ENCODE measurements around the gene BRD2. TPM values are rescaled to one million over a fixed set of nuclear protein-coding genes. Genes with fewer than 3 reads are reported as not detected.

Gene BRD2
- total and polyA plus RNA-seq, 5 donors from 2014 or later = 43.9 to 425 (median 55.8) TPM

DNA sequence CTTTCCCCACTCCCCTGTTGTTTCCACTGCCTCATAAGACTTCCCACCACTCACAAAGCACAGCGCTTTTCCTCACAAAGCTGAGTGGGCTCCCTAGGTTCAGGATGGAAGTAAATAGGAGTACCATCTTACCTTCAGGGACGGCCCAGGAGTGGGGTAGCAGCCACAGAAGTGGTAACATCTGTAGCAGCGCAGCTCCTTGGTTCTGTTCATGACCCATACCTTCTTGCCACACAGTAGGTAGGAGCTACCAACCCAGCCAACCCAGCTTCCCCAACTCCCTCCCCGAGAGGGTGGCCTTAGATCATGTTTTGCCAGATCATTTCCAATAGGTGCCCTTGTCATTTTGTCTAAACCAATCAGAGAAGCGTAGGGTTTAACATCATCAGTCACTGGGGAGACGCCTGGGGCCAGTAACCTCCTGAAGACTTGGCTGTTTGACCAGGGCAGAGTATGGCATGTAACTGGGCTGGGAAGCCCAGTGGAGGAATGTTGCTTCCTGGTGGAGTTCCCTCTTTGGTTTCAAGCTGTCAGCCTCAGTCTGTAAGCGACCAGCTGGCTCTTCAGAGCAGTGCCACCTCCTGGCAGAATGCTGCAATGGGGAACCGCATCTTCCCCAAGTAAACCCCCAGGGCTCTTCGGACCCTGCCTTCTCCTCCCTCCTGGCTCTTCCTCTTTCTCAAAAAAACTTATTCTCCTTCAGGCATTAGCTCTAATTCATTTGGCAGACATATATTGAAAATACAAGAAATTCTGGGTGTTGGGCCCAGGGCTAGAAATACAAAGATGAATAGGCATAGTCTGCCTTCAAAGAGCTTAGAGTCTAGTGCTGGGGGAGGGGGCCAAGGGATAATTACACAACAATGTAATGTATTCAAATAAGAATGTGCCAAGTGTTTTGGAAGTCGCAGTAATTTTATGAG, 15.3 kb upstream of the BRD2 start, which contains the start of gene HLA-DMA:
Gene HLA-DMA, minus strand, starts transcription at position 281 of the 923 bp plus-strand sequence. Its CDS starts 61 bp downstream, at position 220.
- no peaks in the 10 kb centered on the region for H3K27me3 ChIP-seq (ENCODE audit: control insufficient read depth, insufficient read depth, low read length)
- H3K4me1 Mint-ChIP-seq = peaks cover 25 to 70% (median 44%) of the 10 kb centered on the region in 4 donors
- peaks cover 4% of the 10 kb centered on the region for H3K36me3 Mint-ChIP-seq
- H3K27me3 Mint-ChIP-seq = no peaks in the 10 kb centered on the region
- DNase-seq = peak; percentile 77 to 94 (median 85)
- H3K4me3 ChIP-seq (ENCODE audit: low read depth, low read length) = peak within 1 kb of the TSS; percentile 76
- no peaks in the 10 kb centered on the region for H3K36me3 ChIP-seq (ENCODE audit: control insufficient read depth, insufficient read depth, low read length)
- H3K9me3 ChIP-seq (ENCODE audit: control insufficient read depth in 2 of 2, low read length in 2 of 2) = no peaks in the 10 kb centered on the region
- peak within 1 kb of the TSS; percentile 74 to 90 (median 89) for H3K27ac Mint-ChIP-seq
- H3K9me3 Mint-ChIP-seq = no peaks in the 10 kb centered on the region
- peak within 1 kb of the TSS; percentile 84 to 87 (median 85) for H3K4me3 Mint-ChIP-seq
- H3K4me1 ChIP-seq (ENCODE audit: control insufficient read depth, insufficient read depth, low read length, poor library complexity, severe bottlenecking) = peaks cover 23% of the 10 kb centered on the region
- ATAC-seq (ENCODE audit: low read depth in 2 of 2) = peak; percentile 95 to 96
- peak within 1 kb of the TSS; percentile 73 for H3K27ac ChIP-seq (ENCODE audit: insufficient read depth, low read length, poor library complexity, severe bottlenecking)

DNA sequence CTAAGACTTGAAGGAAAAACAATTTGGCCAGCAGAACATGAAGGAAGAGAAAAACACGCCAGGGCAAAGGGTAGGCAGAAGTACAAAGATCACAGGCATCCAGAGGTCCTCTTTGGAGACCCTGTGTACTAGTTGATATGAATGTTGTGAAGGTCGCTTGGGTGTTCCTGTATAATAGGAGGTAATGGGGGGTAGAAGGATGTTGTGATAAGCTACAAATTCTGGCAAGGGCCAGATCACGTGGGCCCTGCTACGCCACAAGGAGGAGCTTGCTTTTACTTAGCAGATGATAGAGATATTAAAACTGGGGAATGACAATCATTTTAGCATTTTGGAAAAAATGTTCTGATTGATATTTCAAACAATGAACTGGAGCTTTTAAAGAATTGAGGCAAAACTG, 14.6 kb upstream of the BRD2 start:
- H3K4me1 ChIP-seq (ENCODE audit: control insufficient read depth, insufficient read depth, low read length, poor library complexity, severe bottlenecking) = peaks cover 23% of the 10 kb centered on the region
- H3K4me1 Mint-ChIP-seq = peaks cover 21 to 68% (median 44%) of the 10 kb centered on the region in 4 donors
- no peak overlapping the region for H3K27ac ChIP-seq (ENCODE audit: insufficient read depth, low read length, poor library complexity, severe bottlenecking)
- H3K27me3 ChIP-seq (ENCODE audit: control insufficient read depth, insufficient read depth, low read length) = no peaks in the 10 kb centered on the region
- no peaks in the 10 kb centered on the region for H3K36me3 ChIP-seq (ENCODE audit: control insufficient read depth, insufficient read depth, low read length)
- DNase-seq (no peak), ATAC-seq (ENCODE audit: low read depth in 2 of 2) (no peak)
- H3K4me3 Mint-ChIP-seq = peak overlapping the region in 3 of 4 donors; percentile 43 to 85 (median 84)
- no peaks in the 10 kb centered on the region for H3K9me3 Mint-ChIP-seq
- no peaks in the 10 kb centered on the region for H3K9me3 ChIP-seq (ENCODE audit: control insufficient read depth in 2 of 2, low read length in 2 of 2)
- peaks cover 5% of the 10 kb centered on the region for H3K36me3 Mint-ChIP-seq
- H3K4me3 ChIP-seq (ENCODE audit: low read depth, low read length) = no peak overlapping the region
- H3K27me3 Mint-ChIP-seq = no peaks in the 10 kb centered on the region
- peak overlapping the region in 2 of 3 donors; percentile 28 to 90 for H3K27ac Mint-ChIP-seq

DNA sequence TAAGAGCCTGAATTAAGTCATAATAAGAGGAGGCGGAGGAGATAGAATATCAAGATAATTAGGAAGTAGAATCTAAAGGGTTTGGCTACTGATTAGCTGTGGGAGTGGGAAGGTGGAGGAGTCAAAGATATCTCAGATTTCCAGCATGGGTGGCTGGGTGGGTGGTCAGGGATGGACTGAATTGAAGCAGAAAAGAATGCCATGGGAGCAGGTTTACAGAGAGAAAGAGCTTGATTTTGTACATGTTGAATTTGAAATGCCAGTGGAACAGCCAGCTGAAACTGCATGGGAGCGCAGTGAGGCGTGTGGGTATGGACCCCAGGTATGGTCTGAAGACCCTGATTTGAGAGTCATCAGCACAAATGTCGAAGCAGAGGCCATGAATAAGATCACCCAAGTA, 14.1 kb upstream of the BRD2 start:
- H3K4me1 Mint-ChIP-seq = peaks cover 21 to 63% (median 42%) of the 10 kb centered on the region in 4 donors
- Histone ChIP-seq H3K27me3 (ENCODE audit: control insufficient read depth, insufficient read depth, low read length) (no peaks in the 10 kb centered on the region), H3K36me3 (ENCODE audit: control insufficient read depth, insufficient read depth, low read length) (no peaks in the 10 kb centered on the region), H3K27ac (ENCODE audit: insufficient read depth, low read length, poor library complexity, severe bottlenecking) (no peak overlapping the region), H3K4me1 (ENCODE audit: control insufficient read depth, insufficient read depth, low read length, poor library complexity, severe bottlenecking) (peaks cover 23% of the 10 kb centered on the region), H3K9me3 (ENCODE audit: control insufficient read depth in 2 of 2, low read length in 2 of 2) (no peaks in the 10 kb centered on the region), H3K4me3 (ENCODE audit: low read depth, low read length) (no peak overlapping the region)
- peak overlapping the region in 1 of 3 donors; percentile 28 for H3K27ac Mint-ChIP-seq
- DNase-seq = no peak
- peak overlapping the region in 1 of 4 donors; percentile 19 for H3K4me3 Mint-ChIP-seq
- H3K27me3 Mint-ChIP-seq = no peaks in the 10 kb centered on the region
- H3K36me3 Mint-ChIP-seq = peaks cover 5% of the 10 kb centered on the region
- no peak for ATAC-seq (ENCODE audit: low read depth in 2 of 2)
- H3K9me3 Mint-ChIP-seq = no peaks in the 10 kb centered on the region

DNA sequence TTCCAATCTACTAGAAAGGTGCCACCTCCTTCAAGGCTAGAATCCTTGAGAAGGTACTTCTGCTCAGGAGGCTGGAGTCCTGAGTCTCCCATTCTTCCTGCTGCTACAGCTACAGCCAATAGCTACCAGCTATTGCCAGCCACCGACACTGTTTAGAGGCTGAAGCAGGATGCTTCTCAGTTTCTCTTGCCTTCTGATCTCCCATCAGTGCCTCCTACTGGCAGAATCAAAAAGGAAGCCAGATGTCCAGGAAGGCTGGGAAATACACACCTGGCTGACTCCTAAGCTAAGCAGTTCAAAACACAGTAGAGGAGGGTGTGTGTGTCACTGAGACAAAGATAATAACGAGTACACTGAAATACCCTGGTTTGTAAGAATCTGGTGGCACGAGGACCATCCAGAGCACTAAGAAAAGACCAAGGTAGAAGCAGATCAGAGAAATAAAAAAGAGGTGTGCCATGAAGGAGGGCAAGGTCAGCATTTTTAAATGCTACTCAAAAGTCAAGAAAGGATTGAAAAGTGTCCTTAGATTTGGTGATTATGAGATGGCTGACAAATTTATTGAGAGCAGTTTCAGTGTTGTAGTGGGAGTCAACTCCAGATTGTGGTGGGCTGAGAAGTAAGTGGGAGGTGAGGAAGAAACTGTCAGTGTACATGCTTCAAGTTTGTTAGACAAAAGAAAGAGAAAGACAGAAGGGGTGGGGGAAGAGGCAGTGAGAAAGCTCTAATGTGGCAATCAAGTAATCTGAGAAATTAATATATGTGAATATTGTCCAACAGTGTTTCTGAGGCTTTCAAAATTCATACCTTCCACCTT, 13.2 kb upstream of the BRD2 start:
- Mint-ChIP-seq H3K9me3 (no peaks in the 10 kb centered on the region), H3K4me3 (no peak overlapping the region), H3K27me3 (no peaks in the 10 kb centered on the region), H3K4me1 (peaks cover 27 to 60% (median 37%) of the 10 kb centered on the region in 4 donors), H3K27ac (peak overlapping the region; percentile 14 to 46 (median 32)), H3K36me3 (peaks cover 9% of the 10 kb centered on the region)
- Histone ChIP-seq H3K9me3 (ENCODE audit: control insufficient read depth in 2 of 2, low read length in 2 of 2) (no peaks in the 10 kb centered on the region), H3K4me3 (ENCODE audit: low read depth, low read length) (no peak overlapping the region), H3K27ac (ENCODE audit: insufficient read depth, low read length, poor library complexity, severe bottlenecking) (no peak overlapping the region), H3K4me1 (ENCODE audit: control insufficient read depth, insufficient read depth, low read length, poor library complexity, severe bottlenecking) (peaks cover 23% of the 10 kb centered on the region), H3K36me3 (ENCODE audit: control insufficient read depth, insufficient read depth, low read length) (no peaks in the 10 kb centered on the region), H3K27me3 (ENCODE audit: control insufficient read depth, insufficient read depth, low read length) (no peaks in the 10 kb centered on the region)
- ATAC-seq (ENCODE audit: low read depth in 2 of 2) = no peak
- peak in 1 of 3 donors; percentile 73 for DNase-seq

DNA sequence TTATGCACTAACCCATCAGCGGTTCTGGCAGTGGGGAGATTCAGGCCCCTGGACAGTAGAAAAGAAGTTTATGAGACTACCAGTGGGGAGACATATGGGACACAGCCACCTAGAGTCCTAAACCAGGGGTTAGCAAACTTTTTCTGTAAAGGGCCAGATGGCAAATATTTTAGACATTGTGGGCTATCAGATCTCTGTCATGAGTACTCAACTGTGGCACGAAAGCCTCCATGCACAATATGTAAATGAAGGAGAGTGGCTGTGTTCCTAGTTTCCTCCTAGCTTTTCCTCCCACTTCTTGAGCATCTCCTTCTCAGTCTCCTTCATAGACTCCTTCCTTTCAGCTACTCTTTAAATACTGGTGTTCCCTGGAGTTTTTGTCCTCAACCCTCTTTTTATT, 12.2 kb upstream of the BRD2 start:
- Mint-ChIP-seq H3K9me3 (no peaks in the 10 kb centered on the region), H3K4me1 (peaks cover 31 to 61% (median 36%) of the 10 kb centered on the region in 4 donors), H3K27ac (peak overlapping the region; percentile 11 to 57 (median 22)), H3K27me3 (no peaks in the 10 kb centered on the region), H3K36me3 (peaks cover 9% of the 10 kb centered on the region), H3K4me3 (peak overlapping the region in 1 of 4 donors; percentile 18)
- no peak for DNase-seq
- ATAC-seq (ENCODE audit: low read depth in 2 of 2) = no peak
- Histone ChIP-seq H3K36me3 (ENCODE audit: control insufficient read depth, insufficient read depth, low read length) (no peaks in the 10 kb centered on the region), H3K27me3 (ENCODE audit: control insufficient read depth, insufficient read depth, low read length) (no peaks in the 10 kb centered on the region), H3K27ac (ENCODE audit: insufficient read depth, low read length, poor library complexity, severe bottlenecking) (no peak overlapping the region), H3K9me3 (ENCODE audit: control insufficient read depth in 2 of 2, low read length in 2 of 2) (no peaks in the 10 kb centered on the region), H3K4me1 (ENCODE audit: control insufficient read depth, insufficient read depth, low read length, poor library complexity, severe bottlenecking) (peaks cover 23% of the 10 kb centered on the region), H3K4me3 (ENCODE audit: low read depth, low read length) (no peak overlapping the region)

DNA sequence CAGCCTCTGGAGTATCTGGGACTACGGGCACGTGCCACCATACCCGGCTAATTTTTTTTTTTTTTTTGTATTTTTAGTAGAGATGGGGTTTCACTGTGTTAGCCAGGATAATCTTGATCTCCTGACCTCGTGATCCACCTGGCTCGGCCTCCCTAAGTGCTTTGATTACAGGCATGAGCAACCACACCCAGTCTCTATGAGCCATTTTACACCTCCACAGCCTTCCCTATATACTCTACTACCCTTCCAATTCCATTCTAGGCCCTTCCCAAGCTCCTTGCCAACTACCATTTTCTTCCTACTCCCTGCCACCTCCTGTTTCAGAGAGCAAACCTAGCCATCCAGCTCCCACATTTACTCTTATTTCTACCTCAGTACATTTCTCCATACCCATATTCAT, 7.8 kb upstream of the BRD2 start:
- peaks cover 24 to 63% (median 35%) of the 10 kb centered on the region in 4 donors for H3K4me1 Mint-ChIP-seq
- no peaks in the 10 kb centered on the region for H3K27me3 Mint-ChIP-seq
- ATAC-seq (ENCODE audit: low read depth in 2 of 2) (no peak), DNase-seq (no peak)
- Histone ChIP-seq H3K36me3 (ENCODE audit: control insufficient read depth, insufficient read depth, low read length) (no peaks in the 10 kb centered on the region), H3K27ac (ENCODE audit: insufficient read depth, low read length, poor library complexity, severe bottlenecking) (no peak overlapping the region), H3K27me3 (ENCODE audit: control insufficient read depth, insufficient read depth, low read length) (no peaks in the 10 kb centered on the region), H3K9me3 (ENCODE audit: control insufficient read depth in 2 of 2, low read length in 2 of 2) (no peaks in the 10 kb centered on the region), H3K4me1 (ENCODE audit: control insufficient read depth, insufficient read depth, low read length, poor library complexity, severe bottlenecking) (peaks cover 3% of the 10 kb centered on the region), H3K4me3 (ENCODE audit: low read depth, low read length) (no peak overlapping the region)
- H3K9me3 Mint-ChIP-seq = no peaks in the 10 kb centered on the region
- H3K4me3 Mint-ChIP-seq = no peak overlapping the region
- peak overlapping the region in 1 of 3 donors; percentile 10 for H3K27ac Mint-ChIP-seq
- H3K36me3 Mint-ChIP-seq = peaks cover 12% of the 10 kb centered on the region

DNA sequence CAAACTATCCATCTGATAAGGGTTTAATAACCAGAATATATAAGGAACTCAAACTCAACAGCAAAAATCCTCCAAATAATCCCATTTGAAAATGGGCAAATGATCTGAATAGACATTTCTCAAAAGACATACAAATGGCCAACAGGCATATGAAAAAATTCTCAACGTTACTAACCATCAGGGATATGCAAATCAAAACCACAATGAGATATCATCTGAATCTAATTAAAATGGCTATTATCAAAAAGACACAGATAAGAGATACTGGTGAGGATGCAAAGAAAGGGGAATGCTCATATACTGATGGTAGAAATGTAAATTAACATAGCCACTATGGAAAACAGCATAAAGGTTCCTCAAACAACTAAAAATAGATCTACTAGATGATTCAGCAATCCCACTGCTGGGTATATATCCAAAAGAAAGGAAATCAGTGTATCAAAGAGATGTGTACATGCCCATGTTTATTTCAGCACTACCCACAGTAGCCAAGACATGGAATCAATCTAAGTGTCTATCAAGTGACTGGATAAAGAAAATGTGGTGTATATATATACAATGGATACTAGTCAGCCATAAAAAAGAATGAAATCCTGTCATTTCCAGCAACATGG, 6.1 kb upstream of the BRD2 start:
- Mint-ChIP-seq H3K9me3 (peaks cover 0 to 2% (median 0%) of the 10 kb centered on the region in 7 donors), H3K27ac (peak overlapping the region in 2 of 3 donors; percentile 6 to 38), H3K4me1 (peaks cover 38 to 70% (median 48%) of the 10 kb centered on the region in 4 donors), H3K36me3 (peaks cover 16% of the 10 kb centered on the region), H3K4me3 (peak overlapping the region in 1 of 4 donors; percentile 44), H3K27me3 (no peaks in the 10 kb centered on the region)
- DNase-seq (no peak), ATAC-seq (ENCODE audit: low read depth in 2 of 2) (no peak)
- Histone ChIP-seq H3K4me1 (ENCODE audit: control insufficient read depth, insufficient read depth, low read length, poor library complexity, severe bottlenecking) (peaks cover 20% of the 10 kb centered on the region), H3K36me3 (ENCODE audit: control insufficient read depth, insufficient read depth, low read length) (no peaks in the 10 kb centered on the region), H3K27me3 (ENCODE audit: control insufficient read depth, insufficient read depth, low read length) (no peaks in the 10 kb centered on the region), H3K9me3 (ENCODE audit: control insufficient read depth in 2 of 2, low read length in 2 of 2) (no peaks in the 10 kb centered on the region), H3K27ac (ENCODE audit: insufficient read depth, low read length, poor library complexity, severe bottlenecking) (no peak overlapping the region), H3K4me3 (ENCODE audit: low read depth, low read length) (no peak overlapping the region)

Measured in CD4-positive, CD25-positive, alpha-beta regulatory T cell (primary cell).